HG02943 (cell line): ENCODE measurements around the gene CITED2.

Experiments used
- ATAC-seq: cut with Tn5 transposase; IDR thresholded peaks from one replicate; pipeline ENCODE4 v1.9.1; 2021; ENCODE audit warnings: mild to moderate bottlenecking, low read depth, moderate library complexity; ENCODE audit not compliant: unreplicated experiment

Gene CITED2

GRCh38 chr6:139388384-139388783, 13.9 kb upstream of the CITED2 start:
- no peak for ATAC-seq

- ATAC-seq, result no peak
These were observed 12.0 kb upstream of the CITED2 start for GRCh38 chr6:139386404-139386803.

- ATAC-seq, result no peak
These were observed 6.9 kb upstream of the CITED2 start for GRCh38 chr6:139381216-139381865.

GRCh38 chr6:139380611-139381010, 6.2 kb upstream of the CITED2 start:
- no peak for ATAC-seq

- ATAC-seq, result no peak
These were observed 5.7 kb upstream of the CITED2 start for GRCh38 chr6:139380168-139380567.

GRCh38 chr6:139378882-139379341, 4.5 kb upstream of the CITED2 start:
- ATAC-seq, result no peak

GRCh38 chr6:139378226-139378625, 3.8 kb upstream of the CITED2 start:
- no peak for ATAC-seq

- no peak for ATAC-seq
These were observed 2.3 kb upstream of the CITED2 start for GRCh38 chr6:139376604-139377218.

GRCh38 chr6:139376017-139376330, 1.5 kb upstream of the CITED2 start:
- no peak for ATAC-seq

- peak; percentile 51 for ATAC-seq
These were observed 973 bp upstream of the CITED2 start for GRCh38 chr6:139375226-139376016.

- no peak for ATAC-seq
These were observed 506 bp downstream of the CITED2 start for GRCh38 chr6:139373928-139374356.

- peak; percentile 25 for ATAC-seq
These were observed 1.1 kb downstream of the CITED2 start for GRCh38 chr6:139373154-139373927.

- ATAC-seq, result no peak
These were observed 1.9 kb downstream of the CITED2 start for GRCh38 chr6:139372326-139373153.

- no peak for ATAC-seq
These were observed 2.8 kb downstream of the CITED2 start for GRCh38 chr6:139371421-139372203.

- no peak for ATAC-seq
These were observed 3.5 kb downstream of the CITED2 start for GRCh38 chr6:139370999-139371345.

GRCh38 chr6:139370283-139370998, 4.0 kb downstream of the CITED2 start:
- no peak for ATAC-seq

- no peak for ATAC-seq
These were observed 4.7 kb downstream of the CITED2 start for GRCh38 chr6:139369568-139370282.

- no peak for ATAC-seq
These were observed 5.4 kb downstream of the CITED2 start for GRCh38 chr6:139369068-139369467.
